Activated naive CD8-positive, alpha-beta T cell treated with anti-CD3 and anti-CD28 coated beads, Interleukin-2, amount 50 U/mL, for 24 hours (primary cell): ENCODE data around the gene CLRN1.

Experiments used
- ATAC-seq: fragments of 150-1000 bp; cut with Tn5 transposase; one replicate; pipeline ENCODE4 v1.10.0; 2021
- DNase-seq: peaks from one replicate; pipeline ENCODE4 v3.0.0; 2021
- H3K27ac Mint-ChIP-seq: one replicate; pipeline ENCODE4 v1.8.0; 2021; ENCODE audit warnings: mild to moderate bottlenecking, mixed read lengths
- H3K27me3 Mint-ChIP-seq: one replicate; pipeline ENCODE4 v1.8.0; 2021; ENCODE audit warnings: mixed read lengths
- H3K36me3 Mint-ChIP-seq: one replicate; pipeline ENCODE4 v1.8.0; 2021; ENCODE audit warnings: low read depth, mixed read lengths
- H3K4me1 Mint-ChIP-seq: one replicate; pipeline ENCODE4 v1.8.0; 2021; ENCODE audit warnings: mixed read lengths
- H3K4me3 Mint-ChIP-seq: one replicate; pipeline ENCODE4 v1.8.0; 2021; ENCODE audit warnings: mild to moderate bottlenecking, moderate library complexity, mixed read lengths
- H3K9me3 Mint-ChIP-seq: one replicate; pipeline ENCODE4 v1.8.0; 2021; ENCODE audit warnings: mixed read lengths

CLRN1 gene

GRCh38 chr3:150972366-150973071 lies at the start of gene CLRN1:
TSS of gene CLRN1 (minus strand) at chr3:150972727. CDS start at chr3:150972708, 19 bp downstream.
- DNase-seq (no peak), ATAC-seq (no peak)
- Mint-ChIP-seq H3K27me3 (peaks cover 3% of the 10 kb centered on the region), H3K4me1 (peaks cover 22% of the 10 kb centered on the region), H3K9me3 (no peaks in the 10 kb centered on the region), H3K4me3 (no peak within 1 kb of the TSS), H3K27ac (no peak within 1 kb of the TSS), H3K36me3 (no peaks in the 10 kb centered on the region)

GRCh38 chr3:151016478-151016795 lies 43.9 kb upstream of the CLRN1 start:
- Mint-ChIP-seq H3K9me3 (no peaks in the 10 kb centered on the region), H3K36me3 (no peaks in the 10 kb centered on the region), H3K27ac (no peak overlapping the region), H3K4me3 (no peak overlapping the region), H3K27me3 (peaks cover 3% of the 10 kb centered on the region), H3K4me1 (no peaks in the 10 kb centered on the region)
- DNase-seq (no peak), ATAC-seq (no peak)

GRCh38 chr3:151015767-151016477 lies 43.4 kb upstream of the CLRN1 start:
- H3K27ac Mint-ChIP-seq = no peak overlapping the region
- H3K4me3 Mint-ChIP-seq = no peak overlapping the region
- no peaks in the 10 kb centered on the region for H3K4me1 Mint-ChIP-seq
- H3K36me3 Mint-ChIP-seq = no peaks in the 10 kb centered on the region
- H3K27me3 Mint-ChIP-seq = no peaks in the 10 kb centered on the region
- ATAC-seq (no peak), DNase-seq (no peak)
- no peaks in the 10 kb centered on the region for H3K9me3 Mint-ChIP-seq

GRCh38 chr3:151015181-151015580 lies 42.7 kb upstream of the CLRN1 start:
- H3K4me1 Mint-ChIP-seq = no peaks in the 10 kb centered on the region
- DNase-seq (no peak), ATAC-seq (no peak)
- H3K27ac Mint-ChIP-seq = no peak overlapping the region
- no peaks in the 10 kb centered on the region for H3K9me3 Mint-ChIP-seq
- no peaks in the 10 kb centered on the region for H3K27me3 Mint-ChIP-seq
- no peaks in the 10 kb centered on the region for H3K36me3 Mint-ChIP-seq
- no peak overlapping the region for H3K4me3 Mint-ChIP-seq

- Mint-ChIP-seq H3K4me3 (no peak overlapping the region), H3K27ac (no peak overlapping the region), H3K9me3 (no peaks in the 10 kb centered on the region), H3K36me3 (no peaks in the 10 kb centered on the region), H3K27me3 (no peaks in the 10 kb centered on the region), H3K4me1 (no peaks in the 10 kb centered on the region)
- DNase-seq (no peak), ATAC-seq (no peak)
Observed at GRCh38 chr3:151014501-151015018, 42.0 kb upstream of the CLRN1 start.

GRCh38 chr3:151012753-151013152 lies 40.2 kb upstream of the CLRN1 start:
- Mint-ChIP-seq H3K9me3 (no peaks in the 10 kb centered on the region), H3K4me3 (no peak overlapping the region), H3K36me3 (no peaks in the 10 kb centered on the region), H3K27me3 (no peaks in the 10 kb centered on the region), H3K4me1 (no peaks in the 10 kb centered on the region), H3K27ac (no peak overlapping the region)
- no peak for ATAC-seq
- DNase-seq = no peak

GRCh38 chr3:151011427-151011826 lies 38.9 kb upstream of the CLRN1 start:
- Mint-ChIP-seq H3K27me3 (no peaks in the 10 kb centered on the region), H3K4me1 (no peaks in the 10 kb centered on the region), H3K27ac (no peak overlapping the region), H3K36me3 (no peaks in the 10 kb centered on the region), H3K9me3 (no peaks in the 10 kb centered on the region), H3K4me3 (no peak overlapping the region)
- DNase-seq (no peak), ATAC-seq (no peak)

GRCh38 chr3:151009981-151010380 lies 37.5 kb upstream of the CLRN1 start:
- no peak overlapping the region for H3K4me3 Mint-ChIP-seq
- no peak overlapping the region for H3K27ac Mint-ChIP-seq
- H3K4me1 Mint-ChIP-seq = no peaks in the 10 kb centered on the region
- DNase-seq = no peak
- no peaks in the 10 kb centered on the region for H3K27me3 Mint-ChIP-seq
- H3K9me3 Mint-ChIP-seq = no peaks in the 10 kb centered on the region
- H3K36me3 Mint-ChIP-seq = no peaks in the 10 kb centered on the region
- peak; percentile 24 for ATAC-seq

GRCh38 chr3:151009430-151009829 lies 36.9 kb upstream of the CLRN1 start:
- no peaks in the 10 kb centered on the region for H3K9me3 Mint-ChIP-seq
- no peak for DNase-seq
- no peak overlapping the region for H3K27ac Mint-ChIP-seq
- no peak for ATAC-seq
- no peaks in the 10 kb centered on the region for H3K27me3 Mint-ChIP-seq
- no peaks in the 10 kb centered on the region for H3K36me3 Mint-ChIP-seq
- no peak overlapping the region for H3K4me3 Mint-ChIP-seq
- H3K4me1 Mint-ChIP-seq = no peaks in the 10 kb centered on the region

- DNase-seq = no peak
- H3K27me3 Mint-ChIP-seq = no peaks in the 10 kb centered on the region
Observed at GRCh38 chr3:151008699-151009098, 36.2 kb upstream of the CLRN1 start.

GRCh38 chr3:151003768-151004134 lies 31.2 kb upstream of the CLRN1 start:
- DNase-seq (no peak), ATAC-seq (no peak)
- Mint-ChIP-seq H3K4me1 (no peaks in the 10 kb centered on the region), H3K4me3 (no peak overlapping the region), H3K9me3 (no peaks in the 10 kb centered on the region), H3K27me3 (no peaks in the 10 kb centered on the region), H3K27ac (no peak overlapping the region), H3K36me3 (no peaks in the 10 kb centered on the region)

More at GRCh38 chr3:151008699-151009098, 36.2 kb upstream of the CLRN1 start:
- no peak for ATAC-seq
- Mint-ChIP-seq H3K27ac (no peak overlapping the region), H3K9me3 (no peaks in the 10 kb centered on the region), H3K4me3 (no peak overlapping the region), H3K36me3 (no peaks in the 10 kb centered on the region), H3K4me1 (no peaks in the 10 kb centered on the region)

GRCh38 chr3:151003029-151003767 lies 30.7 kb upstream of the CLRN1 start:
- no peaks in the 10 kb centered on the region for H3K4me1 Mint-ChIP-seq
- no peak overlapping the region for H3K27ac Mint-ChIP-seq
- no peaks in the 10 kb centered on the region for H3K27me3 Mint-ChIP-seq
- H3K9me3 Mint-ChIP-seq = no peaks in the 10 kb centered on the region
- DNase-seq (no peak), ATAC-seq (no peak)
- no peak overlapping the region for H3K4me3 Mint-ChIP-seq
- H3K36me3 Mint-ChIP-seq = no peaks in the 10 kb centered on the region

GRCh38 chr3:151002003-151002981 lies 29.8 kb upstream of the CLRN1 start:
- H3K4me3 Mint-ChIP-seq = no peak overlapping the region
- no peak for DNase-seq
- H3K27me3 Mint-ChIP-seq = no peaks in the 10 kb centered on the region
- no peak for ATAC-seq
- H3K27ac Mint-ChIP-seq = no peak overlapping the region
- no peaks in the 10 kb centered on the region for H3K4me1 Mint-ChIP-seq
- no peaks in the 10 kb centered on the region for H3K9me3 Mint-ChIP-seq
- no peaks in the 10 kb centered on the region for H3K36me3 Mint-ChIP-seq

GRCh38 chr3:150998996-150999395 lies 26.5 kb upstream of the CLRN1 start:
- H3K27me3 Mint-ChIP-seq = no peaks in the 10 kb centered on the region
- no peaks in the 10 kb centered on the region for H3K9me3 Mint-ChIP-seq
- no peak for DNase-seq
- H3K4me1 Mint-ChIP-seq = no peaks in the 10 kb centered on the region
- H3K27ac Mint-ChIP-seq = no peak overlapping the region
- H3K4me3 Mint-ChIP-seq = no peak overlapping the region
- H3K36me3 Mint-ChIP-seq = no peaks in the 10 kb centered on the region
- ATAC-seq = no peak
